HG03575 (cell line): ENCODE results near the gene RANBP2.
A peak's percentile ranks its signal among the peaks of the same experiment; 100 is the strongest.
"Not testable (repeated sequence)": the region's sequence is repeated elsewhere in the genome, so short reads cannot be mapped to it uniquely, and the experiment has no call there.

ENCODE experiments used
- ATAC-seq: cut with Tn5 transposase; IDR thresholded peaks from one replicate; pipeline ENCODE4 v1.9.1; 2021; ENCODE audit not compliant: unreplicated experiment, insufficient number of reproducible peaks, low FRiP score; ENCODE audit errors: extremely low read depth

RANBP2 gene

DNA sequence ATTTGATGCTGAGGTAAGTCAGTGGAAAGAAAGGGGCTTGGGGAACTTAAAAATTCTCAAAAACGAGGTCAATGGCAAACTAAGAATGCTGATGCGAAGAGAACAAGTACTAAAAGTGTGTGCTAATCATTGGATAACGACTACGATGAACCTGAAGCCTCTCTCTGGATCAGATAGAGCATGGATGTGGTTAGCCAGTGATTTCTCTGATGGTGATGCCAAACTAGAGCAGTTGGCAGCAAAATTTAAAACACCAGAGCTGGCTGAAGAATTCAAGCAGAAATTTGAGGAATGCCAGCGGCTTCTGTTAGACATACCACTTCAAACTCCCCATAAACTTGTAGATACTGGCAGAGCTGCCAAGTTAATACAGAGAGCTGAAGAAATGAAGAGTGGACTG is 47.4 kb downstream of the RANBP2 start:
- not testable (repeated sequence) for ATAC-seq

DNA sequence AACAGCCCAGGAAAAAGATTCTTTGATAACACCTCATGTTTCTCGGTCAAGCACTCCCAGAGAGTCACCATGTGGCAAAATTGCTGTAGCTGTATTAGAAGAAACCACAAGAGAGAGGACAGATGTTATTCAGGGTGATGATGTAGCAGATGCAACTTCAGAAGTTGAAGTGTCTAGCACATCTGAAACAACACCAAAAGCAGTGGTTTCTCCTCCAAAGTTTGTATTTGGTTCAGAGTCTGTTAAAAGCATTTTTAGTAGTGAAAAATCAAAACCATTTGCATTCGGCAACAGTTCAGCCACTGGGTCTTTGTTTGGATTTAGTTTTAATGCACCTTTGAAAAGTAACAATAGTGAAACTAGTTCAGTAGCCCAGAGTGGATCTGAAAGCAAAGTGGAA is 48.6 kb downstream of the RANBP2 start:
- not testable (repeated sequence) for ATAC-seq

DNA sequence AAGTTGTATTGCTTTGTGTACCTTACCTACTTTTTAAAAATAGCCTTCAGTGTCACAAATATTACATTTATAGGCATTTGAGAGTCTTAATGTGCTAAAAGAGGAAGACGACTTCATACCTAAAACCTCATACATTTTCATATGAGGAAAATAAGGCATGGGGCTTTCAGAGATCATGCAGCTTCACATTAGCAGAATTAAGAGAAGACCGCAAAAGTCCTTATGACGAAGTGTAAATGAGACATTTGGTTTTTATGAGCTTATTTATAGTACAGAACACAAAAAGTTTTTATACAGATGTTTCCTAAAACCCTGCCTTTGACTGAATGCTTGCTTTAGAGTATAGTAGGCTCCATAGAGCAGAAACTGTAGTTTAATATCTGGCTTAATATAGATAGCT is 57.2 kb downstream of the RANBP2 start:
- ATAC-seq = no peak

DNA sequence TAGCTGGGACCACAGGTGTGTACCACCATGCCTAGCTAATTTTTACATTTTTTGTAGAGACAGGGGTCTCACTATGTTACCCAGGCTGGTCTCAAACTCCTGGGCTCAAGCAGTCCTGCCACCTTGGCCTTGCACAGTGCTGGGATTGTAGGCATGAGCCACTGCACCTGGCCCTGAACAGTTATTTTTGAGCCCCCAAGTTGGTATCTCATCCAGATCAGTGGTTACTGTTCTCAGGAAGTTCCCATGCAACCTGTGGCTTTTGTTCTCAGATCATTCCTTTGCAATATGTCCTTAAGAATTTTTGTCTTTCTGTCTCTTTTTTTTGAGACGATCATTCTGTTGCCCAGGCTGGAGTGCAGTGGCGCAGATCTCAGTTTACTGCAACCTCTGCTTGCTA is 59.6 kb downstream of the RANBP2 start:
- no peak for ATAC-seq

DNA sequence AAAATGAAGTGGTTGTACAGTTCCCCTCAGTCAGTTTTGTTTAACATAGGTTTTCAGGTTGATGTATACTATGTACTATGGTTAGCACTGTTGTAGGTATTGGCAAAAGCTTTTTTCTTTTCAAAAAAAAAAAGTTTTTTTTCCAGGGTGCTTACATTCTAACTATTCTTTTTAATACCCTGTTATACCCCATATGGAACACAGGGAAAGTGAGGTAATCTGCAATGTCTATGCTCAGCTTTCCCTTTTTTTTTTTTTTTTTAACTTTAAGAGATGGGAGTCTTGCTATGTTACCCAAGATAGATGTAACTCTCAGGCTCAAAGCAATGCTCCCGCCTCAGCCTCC is 66.7 kb downstream of the RANBP2 start:
- no peak for ATAC-seq

DNA sequence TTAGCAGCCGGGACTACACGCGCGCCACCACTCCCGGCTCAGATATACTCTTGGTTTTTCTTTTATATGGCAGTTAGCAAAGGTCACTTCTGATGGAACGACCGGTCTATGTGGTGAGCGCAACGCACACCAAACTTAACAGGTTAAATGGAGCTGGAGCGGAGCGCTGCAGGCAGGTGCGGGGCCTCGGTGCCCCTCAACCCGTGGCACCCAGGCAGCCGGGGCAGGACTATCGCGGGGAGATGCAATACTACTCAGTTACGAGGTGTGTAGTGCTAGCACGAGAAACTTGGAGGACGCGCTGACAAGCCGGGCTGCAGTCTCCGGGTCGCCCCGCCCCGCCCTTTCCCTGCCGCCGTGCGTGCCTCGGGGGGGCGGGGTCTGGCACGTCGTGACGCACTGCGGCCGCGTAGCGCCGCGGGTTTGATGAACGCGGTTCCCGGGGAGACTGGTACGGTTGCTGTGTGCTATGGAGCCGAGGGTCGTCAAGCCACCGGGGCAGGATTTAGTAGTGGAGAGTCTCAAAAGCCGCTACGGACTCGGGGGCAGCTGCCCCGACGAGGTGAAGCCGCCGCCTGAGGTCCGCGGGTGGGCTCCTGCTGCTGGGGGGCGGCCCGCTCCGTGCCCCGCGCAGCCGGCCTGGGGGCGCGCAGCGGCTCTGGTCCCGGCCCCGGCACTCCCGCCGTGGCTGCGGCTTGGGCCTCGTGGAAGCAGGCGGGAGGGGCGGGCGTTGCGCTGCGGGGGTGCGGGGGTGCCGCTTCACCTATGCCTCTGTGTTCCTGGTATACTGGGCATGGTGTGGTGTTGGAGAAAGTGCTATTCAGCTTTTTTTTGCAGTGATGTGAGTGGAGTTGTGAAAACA is 67.3 kb downstream of the RANBP2 start, which contains the start of gene CCDC138:
CCDC138 (plus strand) TSS at position 418 of the 862 bp plus-strand sequence; CDS start at position 470, 52 bp downstream.
- ATAC-seq = peak; percentile 53

DNA sequence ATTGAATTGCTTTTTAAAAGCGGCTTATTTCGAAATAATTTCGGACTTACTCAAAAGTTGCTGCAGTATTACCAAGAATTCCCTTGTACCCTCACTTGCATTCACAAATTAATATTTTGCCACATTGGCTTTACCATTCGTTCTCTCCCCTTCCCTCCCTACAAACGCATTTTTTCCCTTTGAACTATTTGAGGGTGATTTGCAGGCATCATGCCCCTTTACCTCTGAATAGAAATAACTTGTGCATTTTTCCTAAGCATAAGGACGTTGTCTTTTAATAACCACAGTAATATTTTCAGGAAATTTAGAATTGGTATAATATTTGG is 67.9 kb downstream of the RANBP2 start:
- ATAC-seq = no peak

DNA sequence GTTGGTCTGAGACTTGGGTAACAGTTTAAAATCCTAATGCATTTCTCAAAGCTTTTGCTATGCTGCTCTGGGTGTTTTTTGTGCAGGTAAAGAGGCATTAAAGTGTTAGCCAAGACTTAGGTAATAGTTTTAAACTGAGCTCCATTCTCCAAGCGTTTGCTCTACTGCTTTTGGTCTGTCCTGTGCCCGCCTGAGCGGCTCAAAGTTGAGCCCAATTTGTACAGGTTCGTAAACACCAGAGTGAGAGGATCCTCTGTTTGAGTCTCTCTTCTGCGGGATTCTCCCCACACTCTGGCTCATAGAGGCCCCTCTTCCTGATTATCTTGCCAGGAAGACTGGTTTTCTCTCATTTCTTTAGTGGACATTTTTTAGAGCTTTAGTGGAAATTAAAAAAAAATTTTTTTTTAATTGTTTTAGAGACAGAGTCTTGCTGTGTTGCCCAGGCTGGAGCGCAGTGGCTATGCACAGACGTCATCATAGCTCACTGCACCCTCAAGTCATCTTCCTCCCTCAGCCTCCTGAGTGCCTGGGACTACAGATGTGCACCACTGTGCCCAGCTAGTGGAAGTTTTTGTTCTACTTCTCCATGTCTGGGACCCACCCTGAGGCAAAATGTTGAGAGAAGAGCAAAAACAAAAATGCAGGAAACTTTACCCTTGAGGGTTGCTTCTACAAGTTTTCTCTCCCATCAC is 83.9 kb downstream of the RANBP2 start:
- no peak for ATAC-seq

DNA sequence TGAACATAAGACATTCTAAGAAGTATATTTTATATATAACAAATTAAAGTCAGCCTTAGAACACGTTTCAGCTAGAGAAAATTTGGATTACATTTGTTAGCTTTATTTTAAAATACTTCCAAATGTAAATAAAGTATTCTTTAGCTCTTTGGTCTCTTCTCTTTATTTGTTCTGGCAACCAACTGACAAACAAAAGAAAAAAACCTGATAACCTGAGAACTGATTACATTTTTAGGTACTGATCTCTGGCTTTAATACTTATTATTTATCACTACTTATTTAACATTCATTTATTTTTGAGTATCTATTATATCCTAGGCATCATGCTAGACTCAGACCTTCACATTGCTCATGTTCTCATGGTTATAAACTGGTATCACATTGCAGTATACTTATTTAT is 85.8 kb downstream of the RANBP2 start:
- ATAC-seq = no peak

DNA sequence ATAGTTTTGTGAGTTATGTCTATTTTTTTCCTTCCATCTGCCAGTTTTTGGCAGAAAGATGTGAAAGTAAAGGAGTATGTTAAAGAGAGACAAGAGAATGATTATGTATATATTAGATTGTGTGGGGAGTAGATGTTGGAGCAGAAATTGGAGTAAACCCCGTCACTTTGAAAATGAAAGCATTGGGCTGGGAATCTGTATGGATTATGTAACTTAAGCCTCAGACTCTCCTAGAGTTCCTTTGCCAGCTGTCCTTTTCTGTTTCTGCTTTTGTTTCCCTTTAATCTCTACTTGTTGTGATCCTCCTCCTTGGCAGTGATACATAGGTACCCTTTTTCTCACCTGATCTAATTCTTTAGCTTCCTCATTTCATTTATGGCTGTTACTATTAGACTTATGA is 86.5 kb downstream of the RANBP2 start:
- no peak for ATAC-seq

DNA sequence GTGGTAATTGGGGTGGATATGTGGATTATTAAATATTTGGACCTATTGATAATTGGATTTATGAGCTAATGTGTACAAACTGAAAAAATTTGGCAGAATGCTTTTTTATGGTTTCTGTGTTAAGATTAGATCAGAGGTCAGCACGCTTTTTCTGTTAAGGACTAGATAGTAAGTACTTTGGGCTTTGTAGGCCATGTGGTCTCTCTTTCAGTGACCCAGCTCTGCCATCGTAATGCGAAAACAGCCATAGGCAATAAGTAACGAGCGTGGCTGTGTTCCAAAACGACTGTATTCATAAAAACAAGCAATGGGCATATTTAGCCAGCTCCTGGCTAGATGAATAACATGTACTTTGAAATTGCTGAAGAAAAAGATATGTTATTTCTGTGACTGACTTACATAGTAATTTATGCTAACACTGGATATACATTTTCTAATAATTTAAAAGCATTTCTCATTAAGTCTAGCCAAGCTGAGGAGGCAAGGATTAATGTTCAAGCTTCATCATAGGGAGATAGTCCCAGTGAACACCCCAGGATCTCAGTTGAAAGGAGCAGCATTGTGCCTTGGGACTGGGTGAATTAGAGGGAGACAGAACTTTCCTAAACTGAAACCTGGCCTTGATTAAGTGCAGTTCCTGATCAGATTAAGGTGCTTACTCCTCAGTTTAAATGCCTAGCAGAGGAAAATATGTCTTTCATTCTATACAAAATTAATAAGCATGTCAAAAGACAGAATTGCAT is 87.3 kb downstream of the RANBP2 start:
- no peak for ATAC-seq

DNA sequence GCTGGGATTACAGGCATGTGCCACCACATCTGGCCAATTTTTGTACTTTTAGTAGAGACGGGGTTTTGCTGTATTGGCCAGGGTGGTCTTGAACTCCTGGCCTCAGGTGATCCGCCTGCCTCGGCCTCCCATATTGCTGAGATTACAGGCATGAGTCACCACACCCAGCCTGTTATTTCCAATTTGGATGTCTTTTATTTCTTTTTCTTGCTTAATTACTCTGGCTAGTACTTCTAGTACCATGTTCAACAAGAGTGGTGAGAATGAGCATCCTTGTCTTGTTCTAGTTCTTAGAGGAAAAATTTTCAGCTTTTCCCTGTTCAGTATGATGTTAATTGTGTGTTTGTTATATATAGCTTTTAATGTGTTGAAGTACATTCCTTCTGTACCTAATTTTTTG is 90.7 kb downstream of the RANBP2 start:
- ATAC-seq = no peak

DNA sequence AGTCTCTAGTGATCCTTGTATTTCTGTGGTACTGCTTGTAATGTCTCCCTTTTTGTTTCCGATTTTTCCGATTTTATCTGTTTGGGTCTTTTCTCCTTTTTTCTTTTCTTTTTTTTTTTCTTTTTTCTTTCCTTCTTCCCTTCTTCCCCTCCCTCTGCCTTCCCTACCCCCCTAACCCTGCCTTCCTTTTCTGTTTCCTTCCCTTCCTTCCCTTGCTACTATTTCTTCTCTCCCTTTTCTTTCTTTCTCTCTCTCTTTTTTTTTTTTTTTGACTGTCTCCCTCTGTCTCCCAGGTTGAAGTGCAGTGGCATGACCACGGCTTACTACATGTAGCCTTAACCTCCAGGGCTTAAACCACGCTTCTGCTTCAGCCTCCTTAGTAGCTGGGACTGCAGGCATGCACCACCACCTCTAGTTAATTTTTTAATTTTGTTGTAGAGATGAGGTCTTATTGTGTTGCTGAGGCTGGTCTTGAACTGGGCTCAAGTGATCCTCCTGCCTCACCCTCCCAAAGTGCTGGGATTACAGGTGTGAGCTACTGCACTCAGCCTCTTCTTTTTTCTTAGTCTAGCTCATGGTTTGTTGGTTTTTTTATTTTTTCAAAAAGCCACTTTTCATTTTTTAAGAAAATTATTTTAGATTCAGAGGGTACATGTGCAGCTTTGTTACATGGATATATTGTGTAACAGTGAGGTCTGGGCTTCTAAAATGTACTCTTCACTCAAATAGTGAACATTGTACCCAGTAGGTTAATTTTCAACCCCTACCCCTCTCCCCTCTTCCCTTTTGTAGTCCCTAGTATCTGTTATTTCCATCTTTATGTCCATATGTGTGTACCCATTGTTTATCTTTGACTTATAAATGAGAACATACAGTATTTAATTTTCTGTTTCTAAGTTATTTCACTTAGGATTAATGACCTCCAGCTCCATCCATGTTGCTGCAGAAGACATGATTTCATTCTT is 92.0 kb downstream of the RANBP2 start:
- no peak for ATAC-seq

DNA sequence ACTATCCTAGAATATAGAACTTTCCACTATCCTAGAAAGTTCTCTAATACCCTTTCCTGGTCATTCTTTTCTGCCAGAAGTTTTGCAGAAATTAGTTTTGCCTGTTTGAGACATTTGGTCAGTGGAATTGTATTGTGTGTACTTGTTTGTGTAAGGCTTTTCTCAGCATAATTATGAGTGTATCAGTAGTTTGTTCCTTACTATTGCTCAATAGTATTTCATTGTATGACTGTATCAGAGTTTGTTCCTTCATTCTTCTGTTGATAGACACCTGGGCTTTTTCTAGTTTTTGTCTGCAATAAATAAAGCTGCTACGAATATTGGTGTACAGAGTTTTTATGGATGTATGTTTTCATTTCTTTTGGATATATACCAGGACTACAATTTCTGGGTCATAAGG is 94.5 kb downstream of the RANBP2 start:
- no peak for ATAC-seq

DNA sequence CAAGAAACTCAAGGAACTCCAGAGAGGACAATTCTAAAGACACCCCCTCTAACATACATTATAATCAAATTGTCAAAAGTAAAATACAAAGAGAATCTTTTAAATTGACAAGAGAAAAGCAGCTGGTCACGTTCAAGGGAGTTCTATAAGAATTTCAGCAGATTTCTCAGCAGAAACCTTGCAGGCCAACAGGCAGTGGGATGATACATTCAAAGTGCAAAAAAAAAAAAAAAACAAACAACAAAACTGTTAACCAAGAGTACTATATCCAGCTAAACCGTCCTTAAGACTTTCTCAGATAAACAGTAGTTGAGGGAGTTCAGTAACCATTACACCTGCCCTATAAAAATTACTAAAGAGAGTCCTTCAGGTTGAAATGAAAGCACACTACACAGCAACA is 101.2 kb downstream of the RANBP2 start:
- no peak for ATAC-seq

DNA sequence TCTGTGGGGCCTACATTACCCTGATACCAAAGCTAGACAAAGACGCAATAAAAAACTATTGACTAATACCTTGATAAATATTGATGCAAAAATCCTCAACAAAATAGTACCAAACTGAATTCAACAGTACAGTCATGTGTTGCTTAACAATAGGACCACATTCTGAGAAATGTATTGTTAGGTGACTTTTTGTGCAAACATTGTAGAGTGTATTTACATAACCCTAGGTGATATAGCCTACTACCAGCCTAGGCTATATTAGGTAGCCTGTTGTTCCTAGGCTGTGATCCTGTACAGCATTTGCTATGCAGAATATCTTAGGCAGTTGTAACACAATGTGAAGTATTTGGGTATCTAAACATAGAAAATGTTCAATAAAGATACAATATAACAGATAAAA is 104.0 kb downstream of the RANBP2 start:
- no peak for ATAC-seq

DNA sequence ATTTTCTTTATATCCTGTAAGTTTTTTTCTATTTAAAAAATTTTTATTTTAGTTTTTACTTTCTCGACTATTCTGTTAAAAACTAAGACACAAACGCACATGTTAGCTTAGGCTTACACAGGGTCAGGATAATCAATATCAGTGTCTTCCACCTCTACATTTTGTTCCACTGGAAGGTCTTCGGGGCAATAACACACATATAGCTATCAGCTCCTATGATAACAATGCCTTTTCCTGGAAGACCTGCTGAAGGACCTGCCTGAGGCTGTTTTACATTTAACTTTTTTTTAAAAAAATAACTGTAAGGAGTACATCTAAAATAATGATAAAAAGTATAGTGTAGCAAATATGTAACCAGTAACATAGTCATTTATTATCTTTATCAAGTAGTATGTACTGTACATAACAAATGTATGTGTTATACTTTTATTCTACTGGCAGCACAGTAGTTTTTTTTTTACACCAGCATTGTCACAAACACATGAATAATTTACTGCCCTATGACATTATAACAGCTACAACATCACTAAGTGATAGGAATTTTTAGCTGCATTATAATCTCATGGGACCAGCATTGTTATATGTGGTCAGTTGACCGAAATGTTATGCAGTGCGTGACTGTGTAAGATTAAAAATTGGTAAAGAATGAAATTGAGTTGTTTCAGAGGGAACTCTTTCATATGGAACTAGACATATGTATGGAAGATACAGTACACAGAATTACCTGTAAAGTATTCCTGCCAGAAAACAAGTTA is 105.2 kb downstream of the RANBP2 start:
- ATAC-seq = no peak

DNA sequence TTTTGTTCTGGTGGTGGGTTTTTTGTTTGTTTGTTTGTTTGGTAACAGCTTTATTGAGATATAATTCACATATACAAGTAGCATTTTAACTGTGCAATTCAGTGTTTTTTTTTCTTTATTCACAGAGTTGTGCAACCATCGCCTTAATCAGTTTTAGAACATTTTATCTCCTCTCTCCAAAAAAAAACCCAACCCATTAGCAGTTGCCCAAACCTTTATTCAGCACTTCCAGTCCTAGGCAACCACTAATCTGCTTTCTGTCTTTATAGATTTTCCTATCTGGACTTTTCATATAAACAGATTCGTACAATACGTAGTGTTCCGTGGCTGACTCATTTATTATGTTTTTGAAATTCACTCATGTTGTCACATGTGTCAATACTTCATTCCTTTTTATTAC is 106.0 kb downstream of the RANBP2 start:
- ATAC-seq = no peak
